Mesendoderm (in vitro differentiated cells): ENCODE data around the gene SPOCK1.
A peak's percentile ranks its signal among the peaks of the same experiment; 100 is the strongest.

Experiments
- DNase-seq: peaks from one replicate; pipeline ENCODE4 v3.0.0; 2013
- H2AK5ac ChIP-seq: 2 replicates; pipeline ENCODE4 v1.6.1; 2013; ENCODE audit warnings: low read length, inconsistent platforms
- H2BK120ac ChIP-seq: 2 replicates; pipeline ENCODE4 v1.6.1; 2013; ENCODE audit warnings: low read depth, mild to moderate bottlenecking, low read length, moderate library complexity, mixed read lengths
- H2BK15ac ChIP-seq: replicated peaks from 2 replicates; pipeline ENCODE4 v1.6.1; 2013; ENCODE audit warnings: low read depth, mild to moderate bottlenecking, moderate library complexity
- H2BK5ac ChIP-seq: 2 replicates; pipeline ENCODE4 v1.6.1; 2013; ENCODE audit warnings: low read length, inconsistent platforms
- H3K18ac ChIP-seq: 2 replicates; pipeline ENCODE4 v1.6.1; 2013; ENCODE audit warnings: mild to moderate bottlenecking, low read length, mixed read lengths
- H3K23ac ChIP-seq: one replicate; pipeline ENCODE4 v1.6.1; 2013; ENCODE audit warnings: low read length
- H3K27ac ChIP-seq: 2 replicates; pipeline ENCODE4 v1.5.1; 2013; ENCODE audit warnings: low read depth, mild to moderate bottlenecking, inconsistent platforms, low read length, moderate library complexity
- H3K27me3 ChIP-seq: 2 replicates; pipeline ENCODE4 v1.6.1; 2013; ENCODE audit warnings: low read length, control low read depth, mild to moderate bottlenecking, inconsistent platforms; ENCODE audit not compliant: insufficient read depth, poor library complexity
- H3K36me3 ChIP-seq: 2 replicates; pipeline ENCODE4 v1.6.1; 2013; ENCODE audit warnings: low read length, inconsistent platforms; ENCODE audit not compliant: control insufficient read depth, insufficient read depth
- H3K4ac ChIP-seq: one replicate; pipeline ENCODE4 v1.6.1; 2013; ENCODE audit warnings: low read depth, mild to moderate bottlenecking, low read length, moderate library complexity
- H3K4me1 ChIP-seq: 2 replicates; pipeline ENCODE4 v1.6.1; 2013; ENCODE audit warnings: low read depth, low read length, inconsistent platforms; ENCODE audit not compliant: control insufficient read depth
- H3K4me2 ChIP-seq: 2 replicates; pipeline ENCODE4 v1.6.1; 2013; ENCODE audit warnings: low read length
- H3K4me3 ChIP-seq: 2 replicates; pipeline ENCODE4 v1.5.1; 2013; ENCODE audit warnings: mild to moderate bottlenecking, low read length
- H3K56ac ChIP-seq: one replicate; pipeline ENCODE4 v1.6.1; 2013; ENCODE audit warnings: low read length
- H3K79me1 ChIP-seq: 2 replicates; pipeline ENCODE4 v1.6.1; 2013; ENCODE audit warnings: low read length, inconsistent platforms
- H3K79me2 ChIP-seq: 2 replicates; pipeline ENCODE4 v1.6.1; 2013; ENCODE audit warnings: mild to moderate bottlenecking, low read length; ENCODE audit not compliant: control insufficient read depth, insufficient read depth
- H3K9ac ChIP-seq: 2 replicates; pipeline ENCODE4 v1.6.1; 2013; ENCODE audit warnings: low read length, inconsistent platforms
- H4K5ac ChIP-seq: one replicate; pipeline ENCODE4 v1.6.1; 2013; ENCODE audit warnings: low read length
- H4K8ac ChIP-seq: one replicate; pipeline ENCODE4 v1.6.1; 2013; ENCODE audit warnings: low read depth, mild to moderate bottlenecking, control low read depth, low read length, moderate library complexity
- WGBS: extraction: QIAGEN DNeasy Blood & Tissue Kit; methylation state at CpG from one replicate; pipeline ENCODE4 v1.1.7; 2013; ENCODE audit warnings: low lambda C conversion rate, missing lambda C conversion rate; ENCODE audit not compliant: insufficient coverage; ENCODE audit errors: extremely low coverage; 5-methylcytosine and 5-hydroxymethylcytosine counted together

The SPOCK1 gene

DNA sequence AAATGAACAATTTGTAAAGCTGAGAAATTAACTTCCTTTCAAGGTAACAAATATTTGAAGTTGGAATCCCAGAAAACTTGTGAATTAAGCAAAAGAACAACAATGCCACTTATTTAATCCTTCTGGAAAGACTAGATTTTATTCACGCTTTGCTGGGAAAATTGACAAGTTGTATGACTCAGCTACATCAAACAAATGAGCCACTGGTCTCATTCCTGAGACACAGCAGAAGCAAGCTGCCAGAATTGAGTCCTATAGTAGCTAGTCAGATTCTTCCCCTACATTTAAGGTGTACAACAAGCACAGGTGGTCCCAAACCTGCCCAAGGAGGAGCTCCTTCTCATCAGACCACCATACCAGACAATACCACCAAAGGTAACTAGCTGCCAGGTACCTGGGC, 280.7 kb downstream of the SPOCK1 start:
- H3K36me3 ChIP-seq: no peaks in the 10 kb centered on the region
- H3K27me3 ChIP-seq: no peaks in the 10 kb centered on the region
- no peak overlapping the region for H3K18ac ChIP-seq
- no peak overlapping the region for H3K56ac ChIP-seq
- H2BK15ac ChIP-seq: no peak overlapping the region
- no peaks in the 10 kb centered on the region for H3K79me1 ChIP-seq
- H4K5ac ChIP-seq: no peak overlapping the region
- H2BK5ac ChIP-seq: no peak overlapping the region
- no peaks in the 10 kb centered on the region for H3K4me1 ChIP-seq
- no peak overlapping the region for H3K4me3 ChIP-seq
- H2AK5ac ChIP-seq: no peak overlapping the region
- no peak overlapping the region for H3K27ac ChIP-seq
- no peak overlapping the region for H4K8ac ChIP-seq
- no peak overlapping the region for H3K4me2 ChIP-seq
- H3K23ac ChIP-seq: no peak overlapping the region
- no peak overlapping the region for H3K4ac ChIP-seq
- H3K79me2 ChIP-seq: no peaks in the 10 kb centered on the region
- no peak overlapping the region for H3K9ac ChIP-seq
- WGBS: no CpG with 5 or more reads among the region's 1 CpG
- H2BK120ac ChIP-seq: no peak overlapping the region
- DNase-seq: no peak

DNA sequence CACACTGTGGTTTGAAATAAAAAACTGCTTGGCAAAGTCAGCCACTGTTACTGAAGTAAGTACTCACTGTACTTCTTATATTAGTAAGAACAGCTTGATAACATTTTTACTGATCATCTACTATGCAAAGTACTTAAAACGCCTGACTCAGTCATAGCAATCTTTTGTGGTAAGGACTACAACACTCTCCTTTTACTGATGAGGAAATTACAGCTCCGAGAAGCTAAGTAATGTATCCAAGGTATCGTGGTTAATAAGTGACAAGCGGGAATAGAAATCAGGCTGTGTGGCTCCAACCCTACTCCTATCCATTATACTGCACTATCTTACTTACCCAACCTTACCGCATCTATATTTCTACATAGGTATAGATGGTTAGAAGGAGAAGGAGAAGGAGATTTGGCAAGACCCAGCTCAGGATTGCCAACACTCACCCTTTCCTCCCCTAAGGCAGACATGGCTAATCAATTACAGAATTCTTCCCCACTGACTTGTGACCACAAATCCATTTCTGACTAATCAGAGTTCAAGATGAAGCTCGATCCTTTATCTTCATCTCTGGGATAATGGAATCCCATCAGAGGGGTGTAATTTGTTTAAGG, 281.4 kb downstream of the SPOCK1 start:
- no peaks in the 10 kb centered on the region for H3K27me3 ChIP-seq
- H2BK120ac ChIP-seq: no peak overlapping the region
- H2BK15ac ChIP-seq: no peak overlapping the region
- no peak overlapping the region for H2AK5ac ChIP-seq
- no peak overlapping the region for H2BK5ac ChIP-seq
- no peak overlapping the region for H3K9ac ChIP-seq
- H3K79me1 ChIP-seq: no peaks in the 10 kb centered on the region
- no peak overlapping the region for H3K4ac ChIP-seq
- no peaks in the 10 kb centered on the region for H3K4me1 ChIP-seq
- DNase-seq: peak; percentile 64
- H3K36me3 ChIP-seq: no peaks in the 10 kb centered on the region
- H3K4me3 ChIP-seq: no peak overlapping the region
- no CpG with 5 or more reads among the region's 6 CpGs for WGBS
- no peak overlapping the region for H3K4me2 ChIP-seq
- H4K5ac ChIP-seq: no peak overlapping the region
- no peak overlapping the region for H3K23ac ChIP-seq
- H3K18ac ChIP-seq: no peak overlapping the region
- no peak overlapping the region for H3K56ac ChIP-seq
- H4K8ac ChIP-seq: no peak overlapping the region
- no peak overlapping the region for H3K27ac ChIP-seq
- H3K79me2 ChIP-seq: no peaks in the 10 kb centered on the region

DNA sequence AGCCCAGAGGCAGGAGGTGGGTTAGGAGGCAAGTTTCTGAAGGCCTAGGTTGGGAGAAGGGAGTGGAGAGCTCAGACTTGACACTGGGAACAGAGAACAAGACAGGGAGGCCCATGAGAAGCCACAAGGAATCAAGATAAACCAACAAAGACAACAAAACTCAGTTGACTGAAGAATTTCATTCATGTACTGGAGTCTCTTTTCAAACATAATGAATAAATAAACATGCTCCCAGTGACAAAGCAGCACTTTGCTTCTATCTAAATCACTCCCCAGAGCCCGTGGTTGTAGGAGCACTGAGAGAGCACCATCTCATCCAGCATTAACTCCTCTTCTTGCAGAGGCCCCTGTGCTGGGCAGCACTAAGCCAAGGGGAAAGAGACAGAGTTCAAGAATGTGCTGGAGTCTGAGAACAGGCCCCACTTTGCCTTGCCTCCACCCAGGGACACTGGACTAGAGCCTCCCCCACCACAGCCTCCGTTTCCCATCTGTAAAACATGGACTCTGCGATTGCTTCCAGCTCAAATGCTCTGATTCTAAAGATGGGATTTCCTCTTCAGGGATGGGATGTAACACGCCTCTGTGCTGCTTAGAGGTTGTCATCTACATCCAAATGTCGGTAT, 282.0 kb downstream of the SPOCK1 start:
- Histone ChIP-seq H3K27me3 (no peaks in the 10 kb centered on the region), H3K4ac (no peak overlapping the region), H3K18ac (no peak overlapping the region), H2BK5ac (no peak overlapping the region), H2BK15ac (no peak overlapping the region), H3K56ac (no peak overlapping the region), H4K8ac (no peak overlapping the region), H3K23ac (no peak overlapping the region), H3K4me3 (no peak overlapping the region), H4K5ac (no peak overlapping the region), H2AK5ac (no peak overlapping the region), H3K4me1 (no peaks in the 10 kb centered on the region), H3K27ac (no peak overlapping the region), H3K9ac (no peak overlapping the region), H3K36me3 (no peaks in the 10 kb centered on the region), H3K4me2 (no peak overlapping the region), H3K79me2 (no peaks in the 10 kb centered on the region), H2BK120ac (no peak overlapping the region), H3K79me1 (no peaks in the 10 kb centered on the region)
- no CpG with 5 or more reads among the region's 5 CpGs for WGBS
- no peak for DNase-seq

DNA sequence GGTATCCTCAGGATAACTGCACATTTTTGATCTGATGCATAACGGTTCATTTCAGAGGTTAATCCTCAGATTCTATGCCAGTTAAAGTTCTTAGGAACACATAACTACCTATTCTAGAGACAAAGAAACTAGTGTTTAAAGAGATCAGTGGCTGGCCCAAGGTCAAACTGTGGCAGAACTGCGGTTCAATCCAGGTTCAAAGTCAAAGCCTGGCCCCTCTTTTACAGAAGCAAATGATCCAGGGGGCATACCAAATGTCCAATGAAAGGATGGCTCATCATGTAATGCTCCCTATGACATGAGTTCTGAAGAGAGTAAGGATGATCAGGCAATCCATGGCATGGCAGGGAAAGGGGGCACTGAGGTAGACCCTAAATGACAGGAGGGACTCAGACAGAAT, 283.3 kb downstream of the SPOCK1 start:
- Histone ChIP-seq H3K36me3 (no peaks in the 10 kb centered on the region), H3K18ac (no peak overlapping the region), H3K23ac (no peak overlapping the region), H4K5ac (no peak overlapping the region), H3K79me1 (no peaks in the 10 kb centered on the region), H3K27ac (no peak overlapping the region), H3K9ac (no peak overlapping the region), H3K79me2 (no peaks in the 10 kb centered on the region), H3K27me3 (no peaks in the 10 kb centered on the region), H2AK5ac (no peak overlapping the region), H3K4ac (no peak overlapping the region), H3K4me2 (no peak overlapping the region), H2BK5ac (no peak overlapping the region), H2BK15ac (no peak overlapping the region), H4K8ac (no peak overlapping the region), H3K4me1 (no peaks in the 10 kb centered on the region), H2BK120ac (no peak overlapping the region), H3K56ac (no peak overlapping the region), H3K4me3 (no peak overlapping the region)
- WGBS: no CpG with 5 or more reads among the region's 2 CpGs
- DNase-seq: no peak

DNA sequence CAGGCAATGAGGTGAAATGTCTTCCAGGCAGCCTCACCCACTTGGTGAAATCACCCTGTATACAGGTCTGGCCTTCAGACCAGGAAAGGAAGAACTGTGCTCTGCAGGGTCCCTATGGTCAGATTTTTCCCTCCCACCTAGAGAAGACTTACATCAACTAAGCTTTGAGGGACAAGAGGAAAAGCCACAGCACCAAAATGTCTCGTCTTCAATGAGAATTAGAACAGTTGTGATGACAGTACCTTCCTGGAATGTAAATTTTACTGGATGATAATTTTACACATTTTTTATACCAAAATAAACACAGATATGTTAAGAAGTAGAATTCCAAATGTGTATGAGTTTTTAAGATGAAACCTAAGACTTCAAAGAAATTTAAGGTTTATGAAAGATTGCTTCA, 283.9 kb downstream of the SPOCK1 start:
- Histone ChIP-seq H2BK15ac (no peak overlapping the region), H3K27ac (no peak overlapping the region)
- no CpG with 5 or more reads among the region's 1 CpG for WGBS

More for the DNA sequence above, 283.9 kb downstream of the SPOCK1 start:
- Histone ChIP-seq H2BK5ac (no peak overlapping the region), H3K27me3 (no peaks in the 10 kb centered on the region), H3K23ac (no peak overlapping the region), H3K9ac (no peak overlapping the region), H3K4me3 (no peak overlapping the region), H3K4ac (no peak overlapping the region), H2AK5ac (no peak overlapping the region), H3K36me3 (no peaks in the 10 kb centered on the region), H3K4me2 (no peak overlapping the region), H2BK120ac (no peak overlapping the region), H3K79me1 (no peaks in the 10 kb centered on the region), H3K79me2 (no peaks in the 10 kb centered on the region), H4K5ac (no peak overlapping the region), H3K4me1 (no peaks in the 10 kb centered on the region), H3K56ac (no peak overlapping the region), H4K8ac (no peak overlapping the region), H3K18ac (peak overlapping the region; percentile 55)
- DNase-seq: no peak
